Activated CD8-positive, alpha-beta memory T cell treated with anti-CD3 and anti-CD28 coated beads, Interleukin-2, amount 10 ng/mL, durations not matched to agents 7 days and 5 days (primary cell): ENCODE data around the gene AHCY. TPM values are rescaled to one million over a fixed set of nuclear protein-coding genes. Genes with fewer than 3 reads are reported as not detected.

ENCODE experiments used
- ATAC-seq: fragments of 150-1000 bp; cut with Tn5 transposase; one replicate; pipeline ENCODE4 v1.10.0; 2021; ENCODE audit warnings: moderate library complexity
- CTCF ChIA-PET: fragments of 350-600 bp; sonication (Branson Sonifier 250); formaldehyde crosslinking; loops from one replicate; lab custom pipeline; 2021; ENCODE audit warnings: antibody characterized with exemption; lab: Charles Lee
- DNase-seq: peaks from one replicate; pipeline ENCODE4 v3.0.0-alpha.2; 2020
- H3K27ac Mint-ChIP-seq: one replicate; pipeline ENCODE4 v1.8.0; 2021; ENCODE audit warnings: mild to moderate bottlenecking, mixed read lengths
- H3K27me3 Mint-ChIP-seq: one replicate; pipeline ENCODE4 v1.8.0; 2021; ENCODE audit warnings: mixed read lengths
- H3K36me3 Mint-ChIP-seq: one replicate; pipeline ENCODE4 v1.8.0; 2021; ENCODE audit warnings: mild to moderate bottlenecking, mixed read lengths
- H3K4me1 Mint-ChIP-seq: one replicate; pipeline ENCODE4 v1.8.0; 2021; ENCODE audit warnings: mixed read lengths
- H3K4me3 Mint-ChIP-seq: one replicate; pipeline ENCODE4 v1.8.0; 2021; ENCODE audit warnings: mild to moderate bottlenecking, moderate library complexity, mixed read lengths
- H3K9me3 Mint-ChIP-seq: one replicate; pipeline ENCODE4 v1.8.0; 2022; ENCODE audit warnings: low read depth, mixed read lengths
- total RNA-seq, 2 experiments: library from RNA; stranded (reverse); gene quantifications; one replicate each; pipeline ENCODE4 v1.2.3, GENCODE V29; 2021

AHCY gene
- total RNA-seq, 2 experiments from 2014 or later: 74.3 to 95.5 TPM

- Mint-ChIP-seq H3K36me3 (peaks cover 4% of the 10 kb centered on the region), H3K9me3 (peaks cover 14% of the 10 kb centered on the region), H3K4me1 (no peaks in the 10 kb centered on the region), H3K4me3 (no peak overlapping the region), H3K27ac (no peak overlapping the region), H3K27me3 (peaks cover 52% of the 10 kb centered on the region)
- DNase-seq (no peak), ATAC-seq (no peak)
- CTCF ChIA-PET: no interaction called here
Measured at GRCh38 chr20:34235875-34236274, 67.3 kb downstream of the AHCY start.

- peaks cover 11% of the 10 kb centered on the region for H3K9me3 Mint-ChIP-seq
- ATAC-seq: no peak
- H3K4me1 Mint-ChIP-seq: no peaks in the 10 kb centered on the region
- H3K4me3 Mint-ChIP-seq: no peak overlapping the region
- H3K27me3 Mint-ChIP-seq: peaks cover 32% of the 10 kb centered on the region
- CTCF ChIA-PET: no interaction called here
- H3K27ac Mint-ChIP-seq: no peak overlapping the region
- peaks cover 2% of the 10 kb centered on the region for H3K36me3 Mint-ChIP-seq
- DNase-seq: no peak
Measured at GRCh38 chr20:34233687-34234086, 69.5 kb downstream of the AHCY start.

GRCh38 chr20:34232494-34233087, 70.6 kb downstream of the AHCY start:
- H3K27me3 Mint-ChIP-seq: peaks cover 23% of the 10 kb centered on the region
- H3K4me3 Mint-ChIP-seq: no peak overlapping the region
- DNase-seq (no peak), ATAC-seq (no peak)
- H3K36me3 Mint-ChIP-seq: peaks cover under 1% of the 10 kb centered on the region
- no peaks in the 10 kb centered on the region for H3K4me1 Mint-ChIP-seq
- no peak overlapping the region for H3K27ac Mint-ChIP-seq
- peaks cover 4% of the 10 kb centered on the region for H3K9me3 Mint-ChIP-seq
- CTCF ChIA-PET: no interaction called here

- CTCF ChIA-PET: interaction anchor here (0.8 kb wide), 1 partner anchor 30 kb away, joined by 3 read pairs; no protein-coding TSS in a partner anchor
Measured at GRCh38 chr20:34231634-34232033, 71.5 kb downstream of the AHCY start.

More at GRCh38 chr20:34231634-34232033, 71.5 kb downstream of the AHCY start:
- peaks cover 18% of the 10 kb centered on the region for H3K27me3 Mint-ChIP-seq
- H3K36me3 Mint-ChIP-seq: no peaks in the 10 kb centered on the region
- H3K4me3 Mint-ChIP-seq: no peak overlapping the region
- ATAC-seq (no peak), DNase-seq (no peak)
- no peaks in the 10 kb centered on the region for H3K4me1 Mint-ChIP-seq
- H3K9me3 Mint-ChIP-seq: no peaks in the 10 kb centered on the region
- H3K27ac Mint-ChIP-seq: no peak overlapping the region

Other genes with a start within 250 kb of the AHCY start
- gene EIF2S2, start 191.1 kb downstream of the AHCY start, total RNA-seq: 100 to 1,000 TPM in 1 of 2 experiments, 10 to 100 TPM in 1; 87.7 to 106 TPM
- gene ASIP, start 61.9 kb downstream of the AHCY start, total RNA-seq: not detected
- gene ITCH, start 59.9 kb upstream of the AHCY start, total RNA-seq: 10 to 100 TPM; 51.6 to 57.9 TPM
- gene DYNLRB1, start 213.1 kb upstream of the AHCY start, total RNA-seq: 10 to 100 TPM; 88.5 to 93.6 TPM